HepG2 (cell line): ENCODE data around the gene EI24. TPM values are rescaled to one million over a fixed set of nuclear protein-coding genes. Genes with fewer than 3 reads are reported as not detected.

Experiments used
- ATF2 ChIP-seq: sonication (generic); formaldehyde crosslinking; IDR thresholded peaks from 2 replicates; pipeline ENCODE4 v1.4.0; 2020; ENCODE audit warnings: missing genetic modification reagents
- CCDC6 ChIP-seq: sonication (generic); formaldehyde crosslinking; IDR thresholded peaks from 2 replicates; pipeline ENCODE4 v1.8.1; 2022; ENCODE audit warnings: mild to moderate bottlenecking, missing genetic modification reagents, moderate library complexity
- FOXJ3 ChIP-seq: sonication (generic); formaldehyde crosslinking; IDR thresholded peaks from 2 replicates; pipeline ENCODE4 v1.4.0; 2020; ENCODE audit warnings: missing genetic modification reagents, mild to moderate bottlenecking, borderline replicate concordance
- GABPA ChIP-seq, 2 experiments: IDR thresholded peaks; 2 replicates each; pipeline ENCODE4 v1.6.1; 2011 to 2016; ENCODE audit warnings: low read depth in 2 of 2, low read length in 1 of 2, missing biosample characterization in 1 of 2, missing genetic modification characterization in 1 of 2
- HDAC1 ChIP-seq: sonication (generic); formaldehyde crosslinking; IDR thresholded peaks from 2 replicates; pipeline ENCODE4 v1.5.1; 2020; ENCODE audit warnings: mild to moderate bottlenecking, missing genetic modification reagents
- HNF4A ChIP-seq: sonication (generic); formaldehyde crosslinking; IDR thresholded peaks from 2 replicates; pipeline ENCODE4 v1.4.0; 2020; ENCODE audit warnings: missing genetic modification reagents
- ISX ChIP-seq: sonication (generic); formaldehyde crosslinking; conservative IDR thresholded peaks from 2 replicates; pipeline ENCODE4 v1.5.0; 2020; ENCODE audit warnings: missing genetic modification reagents
- MTA3 ChIP-seq: sonication (generic); formaldehyde crosslinking; IDR thresholded peaks from 2 replicates; pipeline ENCODE4 v1.4.0; 2020; ENCODE audit warnings: missing genetic modification reagents
- NFAT5 ChIP-seq: sonication (generic); formaldehyde crosslinking; IDR thresholded peaks from 2 replicates; pipeline ENCODE4 v1.4.0; 2020; ENCODE audit warnings: missing genetic modification reagents
- SMAD3 ChIP-seq: sonication (generic); formaldehyde crosslinking; IDR thresholded peaks from 2 replicates; pipeline ENCODE4 v1.4.0; 2020; ENCODE audit warnings: missing genetic modification reagents
- TBL1XR1 ChIP-seq: fragments of 150-350 bp; IDR thresholded peaks from 2 replicates; pipeline ENCODE4 v1.6.1; 2014; ENCODE audit warnings: borderline replicate concordance, low read length; ENCODE audit not compliant: partially characterized antibody
- ZBTB37 ChIP-seq: sonication (generic); formaldehyde crosslinking; IDR thresholded peaks from 2 replicates; pipeline ENCODE4 v1.4.0; 2020; ENCODE audit warnings: mild to moderate bottlenecking, missing genetic modification reagents
- ZNF12 ChIP-seq: sonication (generic); formaldehyde crosslinking; IDR thresholded peaks from 2 replicates; pipeline ENCODE4 v1.5.0; 2020; ENCODE audit warnings: missing genetic modification reagents
- ZNF317 ChIP-seq: sonication (generic); formaldehyde crosslinking; IDR thresholded peaks from 2 replicates; pipeline ENCODE4 v1.5.0; 2020; ENCODE audit warnings: mild to moderate bottlenecking, missing genetic modification reagents
- ZNF704 ChIP-seq: sonication (generic); formaldehyde crosslinking; IDR thresholded peaks from 2 replicates; pipeline ENCODE4 v1.8.1; 2023; ENCODE audit warnings: mild to moderate bottlenecking, inconsistent platforms, moderate library complexity, missing genetic modification reagents, borderline replicate concordance
- ZNF766 ChIP-seq: sonication (generic); formaldehyde crosslinking; IDR thresholded peaks from 2 replicates; pipeline ENCODE4 v1.5.0; 2020; ENCODE audit warnings: missing genetic modification reagents, borderline replicate concordance
- ZNF777 ChIP-seq: sonication (generic); formaldehyde crosslinking; IDR thresholded peaks from 2 replicates; pipeline ENCODE4 v1.4.0; 2020; ENCODE audit warnings: missing genetic modification reagents
- ZSCAN25 ChIP-seq: sonication (generic); formaldehyde crosslinking; IDR thresholded peaks from 2 replicates; pipeline ENCODE4 v1.8.0; 2022; ENCODE audit warnings: mild to moderate bottlenecking, missing genetic modification reagents
- polyA plus RNA-seq, 8 experiments: library from polyadenylated mRNA; depleted of rRNA in 3 of 8; stranded (reverse) in 7 of 8; unstranded in 1 of 8; fragments of >200 nt; fragmentation: Illumina TruSeq in 4 of 8; extraction: Trizol in 4 of 8; gene quantifications; 2 replicates each; pipeline versions ENCODE4 v1.2.1 to v1.2.3, GENCODE V29; 2011 to 2016; ENCODE audit warnings: low read depth in 4 of 8, missing spikeins in 1 of 8, mixed read lengths in 1 of 8; ENCODE audit not compliant: insufficient read depth in 1 of 8
- total RNA-seq, 5 experiments: library from RNA; depleted of rRNA; stranded (reverse); fragments of >200 nt; fragmentation: Illumina TruSeq; extraction: Trizol; gene quantifications; 2 replicates each; pipeline ENCODE4 v1.2.3, GENCODE V29; 2016; ENCODE audit warnings: low read depth in 1 of 5

The EI24 gene
- total and polyA plus RNA-seq, 2 of the 13 experiments (the other 11 are each of a cell fraction or from before 2014, with no cell fraction given), result 84.7 to 126 TPM

GRCh38 chr11:125569915-125570621 is 791 bp downstream of the EI24 start (continued):
- TF ChIP-seq NFAT5 (CRISPR knock-in tag) (no peak), SMAD3 (0 out of 2 replicates have a peak, but pooled peaks have one; percentile 1), ZNF12 (CRISPR knock-in tag) (no peak), ATF2 (CRISPR knock-in tag) (0 out of 2 replicates have a peak, but pooled peaks have one; percentile 7), HNF4A (CRISPR knock-in tag) (0 out of 2 replicates have a peak, but pooled peaks have one; percentile 28), ZSCAN25 (CRISPR knock-in tag) (0 out of 2 replicates have a peak, but pooled peaks have one; percentile 5), TBL1XR1 (no peak), ZBTB37 (no peak), ISX (CRISPR knock-in tag) (0 out of 2 replicates have a peak, but pooled peaks have one; percentile 55), CCDC6 (no peak), HDAC1 (CRISPR knock-in tag) (peak; percentile 0; the same call in 1 of the 2 replicates), GABPA (IDR thresholded peaks at IDR 0.05; ENCODE audit: low read depth, low read length) (0 out of 2 replicates have a peak, but pooled peaks have one; percentile 12), GABPA (CRISPR knock-in tag; IDR thresholded peaks at IDR 0.05; ENCODE audit: low read depth) (0 out of 2 replicates have a peak, but pooled peaks have one; percentile 8), FOXJ3 (CRISPR knock-in tag) (0 out of 2 replicates have a peak, but pooled peaks have one; percentile 34), ZNF317 (CRISPR knock-in tag) (0 out of 2 replicates have a peak, but pooled peaks have one; percentile 36), ZNF704 (CRISPR knock-in tag) (peak; percentile 47; the same call in 1 of the 2 replicates), ZNF777 (CRISPR knock-in tag) (0 out of 2 replicates have a peak, but pooled peaks have one; percentile 12), ZNF766 (CRISPR knock-in tag) (no peak), MTA3 (no peak)
